HepG2 (cell line): ENCODE results near the gene CLEC16A. TPM values are rescaled to one million over a fixed set of nuclear protein-coding genes. Genes with fewer than 3 reads are reported as not detected.

Source experiments
- BCLAF1 ChIP-seq: fragments of 450-650 bp; IDR thresholded peaks from 2 replicates; pipeline ENCODE4 v1.6.1; 2017; ENCODE audit warnings: mild to moderate bottlenecking
- CCAR2 ChIP-seq: fragments of 200-400 bp; formaldehyde crosslinking; optimal IDR thresholded peaks from 2 replicates; pipeline ENCODE3; 2018; ENCODE audit warnings: low read depth, mild to moderate bottlenecking, low read length, moderate library complexity
- FOXK2 ChIP-seq: fragments of 450-650 bp; IDR thresholded peaks from 2 replicates; pipeline ENCODE4 v1.6.1; 2016
- FOXO1 ChIP-seq: sonication (generic); formaldehyde crosslinking; IDR thresholded peaks from 2 replicates; pipeline ENCODE4 v1.4.0; 2020; ENCODE audit warnings: missing genetic modification reagents
- GATA4 ChIP-seq: sonication (generic); IDR thresholded peaks from 2 replicates; pipeline ENCODE4 v1.6.1; 2016; ENCODE audit warnings: antibody characterized with exemption, low read depth, borderline replicate concordance
- HNF1A ChIP-seq, 2 experiments: sonication (generic) in 1 of 2; formaldehyde crosslinking in 1 of 2; IDR thresholded peaks; 2 replicates each; pipeline versions ENCODE4 v1.4.0 to v1.6.1; 2016 to 2020; ENCODE audit warnings: borderline replicate concordance in 1 of 2, low read depth in 1 of 2, mild to moderate bottlenecking in 1 of 2, missing genetic modification reagents in 1 of 2
- KLF13 ChIP-seq: sonication (generic); formaldehyde crosslinking; IDR thresholded peaks from 2 replicates; pipeline ENCODE4 v1.4.0; 2020; ENCODE audit warnings: mild to moderate bottlenecking, missing genetic modification reagents
- SRSF4 ChIP-seq: fragments of 200-400 bp; formaldehyde crosslinking; IDR thresholded peaks from one replicate; pipeline ENCODE4 v1.6.1; 2018; ENCODE audit warnings: mild to moderate bottlenecking, low read depth, low read length, moderate library complexity; ENCODE audit not compliant: poor library complexity, severe bottlenecking
- U2AF1 ChIP-seq: fragments of 200-400 bp; formaldehyde crosslinking; optimal IDR thresholded peaks from 2 replicates; pipeline ENCODE3; 2017; ENCODE audit warnings: mild to moderate bottlenecking, low read depth, low read length
- YEATS4 ChIP-seq: sonication (generic); formaldehyde crosslinking; IDR thresholded peaks from 2 replicates; pipeline ENCODE4 v1.4.0; 2020; ENCODE audit warnings: missing genetic modification reagents, borderline replicate concordance
- ZFAT ChIP-seq: sonication (generic); formaldehyde crosslinking; conservative IDR thresholded peaks from 2 replicates; pipeline ENCODE4 v1.8.1; 2023; ENCODE audit warnings: missing genetic modification reagents, inconsistent platforms
- ZNF432 ChIP-seq: sonication (generic); formaldehyde crosslinking; IDR thresholded peaks from 2 replicates; pipeline ENCODE4 v1.5.0; 2020; ENCODE audit warnings: missing genetic modification reagents, mild to moderate bottlenecking, borderline replicate concordance
- ZNF441 ChIP-seq: sonication (generic); formaldehyde crosslinking; IDR thresholded peaks from 2 replicates; pipeline ENCODE4 v1.7.0; 2021; ENCODE audit warnings: missing genetic modification reagents, borderline replicate concordance
- ZNF569 ChIP-seq: sonication (generic); formaldehyde crosslinking; IDR thresholded peaks from 2 replicates; pipeline ENCODE4 v1.5.0; 2020; ENCODE audit warnings: mild to moderate bottlenecking, missing genetic modification reagents, moderate library complexity, borderline replicate concordance
- ZSCAN31 ChIP-seq: sonication (generic); formaldehyde crosslinking; IDR thresholded peaks from 2 replicates; pipeline ENCODE4 v1.5.0; 2020; ENCODE audit warnings: low read depth, mild to moderate bottlenecking, missing genetic modification reagents
- polyA plus RNA-seq, 8 experiments: library from polyadenylated mRNA; depleted of rRNA in 3 of 8; stranded (reverse) in 7 of 8; unstranded in 1 of 8; fragments of >200 nt; fragmentation: Illumina TruSeq in 4 of 8; extraction: Trizol in 4 of 8; gene quantifications; 2 replicates each; pipeline versions ENCODE4 v1.2.1 to v1.2.3, GENCODE V29; 2011 to 2016; ENCODE audit warnings: low read depth in 4 of 8, missing spikeins in 1 of 8, mixed read lengths in 1 of 8; ENCODE audit not compliant: insufficient read depth in 1 of 8
- total RNA-seq, 5 experiments: library from RNA; depleted of rRNA; stranded (reverse); fragments of >200 nt; fragmentation: Illumina TruSeq; extraction: Trizol; gene quantifications; 2 replicates each; pipeline ENCODE4 v1.2.3, GENCODE V29; 2016; ENCODE audit warnings: low read depth in 1 of 5
- TF ChIP-seq, protein P1 (sequence below): sonication (generic); formaldehyde crosslinking; IDR thresholded peaks from 2 replicates; pipeline ENCODE4 v1.4.0; 2020; ENCODE audit warnings: missing genetic modification reagents, borderline replicate concordance
- TF ChIP-seq, protein P2 (sequence below): sonication (generic); formaldehyde crosslinking; IDR thresholded peaks from 2 replicates; pipeline ENCODE4 v1.4.0; 2020; ENCODE audit warnings: mild to moderate bottlenecking, missing genetic modification reagents, borderline replicate concordance

The CLEC16A gene
- total and polyA plus RNA-seq, 2 of the 13 experiments (the other 11 are each of a cell fraction or from before 2014, with no cell fraction given): 8.5 to 10.3 TPM

GRCh38 chr16:11139326-11140097 lies 195.1 kb downstream of the CLEC16A start (continued):
- TF ChIP-seq, protein P1, sequence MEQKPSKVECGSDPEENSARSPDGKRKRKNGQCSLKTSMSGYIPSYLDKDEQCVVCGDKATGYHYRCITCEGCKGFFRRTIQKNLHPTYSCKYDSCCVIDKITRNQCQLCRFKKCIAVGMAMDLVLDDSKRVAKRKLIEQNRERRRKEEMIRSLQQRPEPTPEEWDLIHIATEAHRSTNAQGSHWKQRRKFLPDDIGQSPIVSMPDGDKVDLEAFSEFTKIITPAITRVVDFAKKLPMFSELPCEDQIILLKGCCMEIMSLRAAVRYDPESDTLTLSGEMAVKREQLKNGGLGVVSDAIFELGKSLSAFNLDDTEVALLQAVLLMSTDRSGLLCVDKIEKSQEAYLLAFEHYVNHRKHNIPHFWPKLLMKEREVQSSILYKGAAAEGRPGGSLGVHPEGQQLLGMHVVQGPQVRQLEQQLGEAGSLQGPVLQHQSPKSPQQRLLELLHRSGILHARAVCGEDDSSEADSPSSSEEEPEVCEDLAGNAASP (CRISPR knock-in tag): peak; percentile 81; the same call in 1 of the 2 replicates
- TF ChIP-seq CCAR2 (no peak), ZFAT (CRISPR knock-in tag) (no peak), HNF1A (IDR thresholded peaks at IDR 0.05; ENCODE audit: low read depth) (peak; percentile 46), HNF1A (CRISPR knock-in tag; IDR thresholded peaks at IDR 0.05; ENCODE audit: borderline replicate concordance) (peak; percentile 77; the same call in 1 of the 2 replicates), FOXO1 (peak; percentile 90), ZNF432 (CRISPR knock-in tag) (no peak), BCLAF1 (no peak), KLF13 (no peak), SRSF4 (no peak), ZNF441 (CRISPR knock-in tag) (peak; percentile 35; the same call in 1 of the 2 replicates), ZNF569 (CRISPR knock-in tag) (no peak), YEATS4 (CRISPR knock-in tag) (no peak), U2AF1 (no peak), GATA4 (peak; percentile 85; the same call in 1 of the 2 replicates), ZSCAN31 (CRISPR knock-in tag) (0 out of 2 replicates have a peak, but pooled peaks have one; percentile 36), FOXK2 (0 out of 2 replicates have a peak, but pooled peaks have one; percentile 29)
- TF ChIP-seq, protein P2, sequence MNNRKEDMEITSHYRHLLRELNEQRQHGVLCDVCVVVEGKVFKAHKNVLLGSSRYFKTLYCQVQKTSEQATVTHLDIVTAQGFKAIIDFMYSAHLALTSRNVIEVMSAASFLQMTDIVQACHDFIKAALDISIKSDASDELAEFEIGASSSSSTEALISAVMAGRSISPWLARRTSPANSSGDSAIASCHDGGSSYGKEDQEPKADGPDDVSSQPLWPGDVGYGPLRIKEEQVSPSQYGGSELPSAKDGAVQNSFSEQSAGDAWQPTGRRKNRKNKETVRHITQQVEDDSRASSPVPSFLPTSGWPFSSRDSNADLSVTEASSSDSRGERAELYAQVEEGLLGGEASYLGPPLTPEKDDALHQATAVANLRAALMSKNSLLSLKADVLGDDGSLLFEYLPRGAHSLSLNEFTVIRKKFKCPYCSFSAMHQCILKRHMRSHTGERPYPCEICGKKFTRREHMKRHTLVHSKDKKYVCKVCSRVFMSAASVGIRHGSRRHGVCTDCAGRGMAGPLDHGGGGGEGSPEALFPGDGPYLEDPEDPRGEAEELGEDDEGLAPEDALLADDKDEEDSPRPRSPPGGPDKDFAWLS (CRISPR knock-in tag): no peak
